ENCODE results near the gene TRANK1. TPM values are rescaled to one million over a fixed set of nuclear protein-coding genes. Genes with fewer than 3 reads are reported as not detected.

Gene TRANK1
- total RNA-seq, 1 experiment from 2014 or later = 1.1 TPM

GRCh38 chr3:36972163-36972562, 27.3 kb upstream of the TRANK1 start:
- no peak overlapping the region for H3K4me2 ChIP-seq (ENCODE audit: low read length)
- no peaks in the 10 kb centered on the region for H3K36me3 ChIP-seq (ENCODE audit: control insufficient read depth in 1 of 2, insufficient read depth in 2 of 2, low read length in 2 of 2)
- no peaks in the 10 kb centered on the region for H3K27me3 ChIP-seq (ENCODE audit: insufficient read depth, low read length)
- H2AFZ ChIP-seq (ENCODE audit: low read depth, low read length, poor library complexity, severe bottlenecking) = no peak overlapping the region
- no peaks in the 10 kb centered on the region for H3K79me2 ChIP-seq (ENCODE audit: insufficient read depth, low read length)
- TF ChIP-seq SP1 (IDR thresholded peaks at IDR 0.05; ENCODE audit: low read depth) = no peak
- no peak for TF ChIP-seq YY1 (IDR thresholded peaks at IDR 0.05; ENCODE audit: extremely low read depth, insufficient replicate concordance, low read depth, low read length)
- TF ChIP-seq ZBTB33 (IDR thresholded peaks at IDR 0.05; ENCODE audit: extremely low read depth, insufficient replicate concordance, low read length) = no peak
- TF ChIP-seq, protein P1, sequence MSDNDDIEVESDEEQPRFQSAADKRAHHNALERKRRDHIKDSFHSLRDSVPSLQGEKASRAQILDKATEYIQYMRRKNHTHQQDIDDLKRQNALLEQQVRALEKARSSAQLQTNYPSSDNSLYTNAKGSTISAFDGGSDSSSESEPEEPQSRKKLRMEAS (IDR thresholded peaks at IDR 0.05) = no peak
- TF ChIP-seq CBX3 (IDR thresholded peaks at IDR 0.05; ENCODE audit: low read depth) = no peak
- no peak for TF ChIP-seq CEBPB (IDR thresholded peaks at IDR 0.05; ENCODE audit: low read depth)
- TF ChIP-seq SRF (IDR thresholded peaks at IDR 0.05; ENCODE audit: low read depth) = no peak
- no peaks in the 10 kb centered on the region for H3K9me2 ChIP-seq (ENCODE audit: insufficient read depth)
- RAD21 ChIA-PET (ENCODE audit: low non-redundant PET in 1 of 2, low total read pairs in 2 of 2, uncharacterized antibody in 2 of 2, unreplicated experiment in 2 of 2) = no interaction called here
- no peak overlapping the region for H3K27ac ChIP-seq (ENCODE audit: low read depth, low read length)
- H3K4me1 ChIP-seq (ENCODE audit: control insufficient read depth in 1 of 2, insufficient read depth in 2 of 2, low read length in 2 of 2) = peaks cover 0 to 9% of the 10 kb centered on the region in 2 experiments; a peak in 2 of 4 replicates
- BruUV-seq (replicated peaks) = no TSS peak
- no peaks in the 10 kb centered on the region for H4K20me1 ChIP-seq (ENCODE audit: insufficient read depth)
- no peak overlapping the region for H3K9ac ChIP-seq (ENCODE audit: low read length)
- H3K4me3 ChIP-seq (replicated peaks in 1 of 2; ENCODE audit: low read depth in 1 of 2, low read length in 2 of 2) = no peak overlapping the region
- DNase-seq (ENCODE audit: low read depth, low spot score) = no peak
- no peak for ATAC-seq
- POLR2A ChIA-PET = no interaction called here
- CTCF ChIA-PET = interaction anchor here (1.6 kb wide), 1 partner anchor 14 kb away, joined by 5 read pairs; no protein-coding TSS in a partner anchor
- intact Hi-C loops (cut with micrococcal nuclease) = no loop called here
- H3K9me3 ChIP-seq (ENCODE audit: control insufficient read depth in 1 of 2, insufficient read depth in 1 of 2, low read depth in 1 of 2, low read length in 2 of 2) = no peaks in the 10 kb centered on the region
